Lung (tissue), 4 donors: ENCODE measurements around the gene PAPSS1. TPM values are rescaled to one million over a fixed set of nuclear protein-coding genes. Genes with fewer than 3 reads are reported as not detected.

Experiments
- polyA plus RNA-seq, 2 donors: library from polyadenylated mRNA; stranded (reverse); fragments of 200-250 nt; gene quantifications; one replicate each; pipeline ENCODE4 v1.2.1, GENCODE V29; 2013
- total RNA-seq, 2 donors: library from RNA; depleted of rRNA in 1 of 2; stranded (reverse); fragments of >200 nt in 1 of 2; gene quantifications; one replicate each; pipeline ENCODE4 v1.2.1, GENCODE V29; 2014 to 2021
- donor health status: Bipolar disorder and iron deficiency.
- donor health status: healthy.
- donor health status: DM: yes; HTN: yes; CAD: no.

Gene PAPSS1
- total and polyA plus RNA-seq, 4 donors: 39.5 to 71.7 (median 55.3) TPM

Other genes with a start within 250 kb of the PAPSS1 start
- gene SGMS2, start 104.7 kb upstream of the PAPSS1 start, total RNA-seq: 100 to 1,000 TPM in 1 of 2 donors, 10 to 100 TPM in 1; 60.5 to 124 TPM
- gene SGMS2, start 104.7 kb upstream of the PAPSS1 start, polyA plus RNA-seq: 10 to 100 TPM; 10.0 to 32.2 TPM
- gene CYP2U1, start 211.3 kb upstream of the PAPSS1 start, total RNA-seq: 1 to 10 TPM; 5.6 to 7.3 TPM
- 1 to 10 TPM; 1.9 to 2.1 TPM for gene CYP2U1, start 211.3 kb upstream of the PAPSS1 start, polyA plus RNA-seq